KMS-11 (cell line): ENCODE measurements around the gene ZNF77.
A peak's percentile ranks its signal among the peaks of the same experiment; 100 is the strongest.

Experiments used
- H2AFZ ChIP-seq: fragments of 200-600 bp; sonication (generic); 2 replicates; pipeline ENCODE4 v1.6.1; 2016; ENCODE audit warnings: antibody characterized with exemption, mixed run types, low read depth
- H3K27ac ChIP-seq: fragments of 200-600 bp; sonication (generic); 2 replicates; pipeline ENCODE4 v1.6.1; 2016; ENCODE audit warnings: mild to moderate bottlenecking, mixed run types
- H3K27me3 ChIP-seq: fragments of 200-600 bp; sonication (generic); 2 replicates; pipeline ENCODE4 v1.6.1; 2017; ENCODE audit warnings: mild to moderate bottlenecking, low read depth, mixed run types, moderate library complexity; ENCODE audit not compliant: insufficient read depth
- H3K36me3 ChIP-seq: fragments of 200-600 bp; sonication (generic); 2 replicates; pipeline ENCODE4 v1.6.1; 2017; ENCODE audit warnings: mild to moderate bottlenecking, mixed run types; ENCODE audit not compliant: insufficient read depth
- H3K4me1 ChIP-seq: fragments of 200-600 bp; sonication (generic); 2 replicates; pipeline ENCODE4 v1.6.1; 2016; ENCODE audit warnings: mild to moderate bottlenecking, low read depth, mixed run types; ENCODE audit not compliant: poor library complexity, severe bottlenecking
- H3K4me2 ChIP-seq: fragments of 200-600 bp; sonication (generic); 2 replicates; pipeline ENCODE4 v1.7.0; 2016; ENCODE audit warnings: mild to moderate bottlenecking, mixed run types
- H3K4me3 ChIP-seq: fragments of 200-600 bp; sonication (generic); IDR thresholded peaks from 2 replicates; pipeline ENCODE4 v1.6.1; 2017; ENCODE audit warnings: low read depth, low read length, mixed read lengths; ENCODE audit not compliant: insufficient read depth
- H3K79me2 ChIP-seq: fragments of 200-600 bp; sonication (generic); 2 replicates; pipeline ENCODE4 v1.6.1; 2016; ENCODE audit warnings: low read depth, mixed run types; ENCODE audit not compliant: insufficient read depth
- H3K9ac ChIP-seq: fragments of 200-600 bp; sonication (generic); 2 replicates; pipeline ENCODE4 v1.6.1; 2016; ENCODE audit warnings: mild to moderate bottlenecking, mixed run types
- H4K20me1 ChIP-seq: fragments of 200-600 bp; sonication (generic); 2 replicates; pipeline ENCODE4 v1.6.1; 2016; ENCODE audit warnings: mild to moderate bottlenecking, mixed run types; ENCODE audit not compliant: insufficient read depth
- CTCF ChIP-seq: fragments of 200-600 bp; sonication (generic); conservative IDR thresholded peaks from 2 replicates; pipeline ENCODE4 v1.6.1; 2017; ENCODE audit warnings: low read depth, mild to moderate bottlenecking, antibody characterized with exemption, low read length, moderate library complexity, mixed read lengths

ZNF77 gene

GRCh38 chr19:2963122-2963521 lies 18.4 kb upstream of the ZNF77 start:
- no peak overlapping the region for H3K4me3 ChIP-seq
- no peaks in the 10 kb centered on the region for H3K36me3 ChIP-seq
- H3K4me2 ChIP-seq, result no peak overlapping the region
- no peak overlapping the region for H2AFZ ChIP-seq
- H4K20me1 ChIP-seq, result no peaks in the 10 kb centered on the region
- TF ChIP-seq CTCF, result no peak
- H3K9ac ChIP-seq, result no peak overlapping the region
- no peaks in the 10 kb centered on the region for H3K79me2 ChIP-seq
- peaks cover 56% of the 10 kb centered on the region for H3K27me3 ChIP-seq
- no peak overlapping the region for H3K27ac ChIP-seq
- H3K4me1 ChIP-seq, result no peaks in the 10 kb centered on the region

GRCh38 chr19:2962018-2962670 lies 17.4 kb upstream of the ZNF77 start:
- H3K4me1 ChIP-seq, result no peaks in the 10 kb centered on the region
- no peak overlapping the region for H3K9ac ChIP-seq
- H3K4me3 ChIP-seq, result no peak overlapping the region
- H4K20me1 ChIP-seq, result no peaks in the 10 kb centered on the region
- peak; percentile 74 for TF ChIP-seq CTCF
- H3K27me3 ChIP-seq, result peaks cover 58% of the 10 kb centered on the region
- no peak overlapping the region for H3K27ac ChIP-seq
- no peaks in the 10 kb centered on the region for H3K36me3 ChIP-seq
- H2AFZ ChIP-seq, result no peak overlapping the region
- no peak overlapping the region for H3K4me2 ChIP-seq
- H3K79me2 ChIP-seq, result no peaks in the 10 kb centered on the region

GRCh38 chr19:2960120-2960519 lies 15.3 kb upstream of the ZNF77 start:
- H3K79me2 ChIP-seq, result no peaks in the 10 kb centered on the region
- no peaks in the 10 kb centered on the region for H3K4me1 ChIP-seq
- H3K27ac ChIP-seq, result no peak overlapping the region
- H4K20me1 ChIP-seq, result no peaks in the 10 kb centered on the region
- H3K36me3 ChIP-seq, result no peaks in the 10 kb centered on the region
- H3K4me3 ChIP-seq, result no peak overlapping the region
- H3K4me2 ChIP-seq, result no peak overlapping the region
- peaks cover 56% of the 10 kb centered on the region for H3K27me3 ChIP-seq
- H2AFZ ChIP-seq, result no peak overlapping the region
- H3K9ac ChIP-seq, result no peak overlapping the region
- TF ChIP-seq CTCF, result no peak

- H3K27me3 ChIP-seq, result peaks cover 65% of the 10 kb centered on the region
- no peaks in the 10 kb centered on the region for H3K4me1 ChIP-seq
- H3K27ac ChIP-seq, result no peak overlapping the region
- H3K79me2 ChIP-seq, result no peaks in the 10 kb centered on the region
- no peak overlapping the region for H3K9ac ChIP-seq
- H2AFZ ChIP-seq, result no peak overlapping the region
- no peak for TF ChIP-seq CTCF
- no peak overlapping the region for H3K4me2 ChIP-seq
- H4K20me1 ChIP-seq, result no peaks in the 10 kb centered on the region
- H3K36me3 ChIP-seq, result no peaks in the 10 kb centered on the region
- H3K4me3 ChIP-seq, result no peak overlapping the region
Measured at GRCh38 chr19:2957160-2957559, 12.4 kb upstream of the ZNF77 start.
